Activated T-cell treated with anti-CD3 and anti-CD28 coated beads, Interleukin-2, amount 50 U/mL, for 1 hour (primary cell): ENCODE results near the gene GPT2.
A peak's percentile ranks its signal among the peaks of the same experiment; 100 is the strongest.
"Not testable (repeated sequence)": the region's sequence is repeated elsewhere in the genome, so short reads cannot be mapped to it uniquely, and the experiment has no call there.

Experiments
- DNase-seq: peaks from one replicate; pipeline ENCODE4 v3.0.0-alpha.2; 2020

GPT2 gene

DNA sequence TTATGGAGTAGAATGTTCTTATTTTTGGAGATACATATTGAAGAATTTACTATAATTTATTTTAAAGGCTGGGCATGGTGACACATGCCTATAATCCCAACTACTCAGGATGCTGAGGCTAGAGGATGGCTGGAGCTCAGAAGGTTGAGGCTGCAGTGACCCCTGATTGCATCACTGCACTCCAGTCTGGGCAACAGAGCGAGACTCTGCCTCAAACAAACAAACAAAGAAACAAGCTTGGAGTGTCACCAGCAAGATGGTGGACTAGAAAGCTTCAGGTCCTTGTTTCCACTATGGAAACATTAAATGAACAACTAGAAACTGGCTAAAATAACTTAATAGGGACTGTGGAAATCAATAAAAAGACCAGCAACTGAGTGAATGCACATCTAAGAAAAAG is 17.9 kb upstream of the GPT2 start:
- DNase-seq, result no peak

DNA sequence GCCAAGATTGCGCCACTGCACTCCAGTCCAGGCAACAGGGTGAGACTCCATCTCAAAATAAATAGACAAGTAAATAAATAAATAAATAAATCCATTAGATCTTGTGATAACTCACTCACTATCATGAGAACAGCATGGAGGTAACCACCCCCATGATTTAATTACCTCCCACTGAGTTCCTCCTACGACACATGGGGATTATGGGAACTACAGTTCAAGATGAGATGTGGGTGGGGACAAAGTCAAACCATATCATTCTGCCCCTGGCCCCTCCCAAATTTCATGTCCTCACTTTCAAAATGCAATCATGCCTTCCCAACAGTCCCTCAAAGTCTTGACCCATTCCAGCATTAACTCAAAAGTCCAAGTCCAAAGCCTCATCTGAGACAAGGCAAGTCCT is 16.7 kb upstream of the GPT2 start:
- not testable (repeated sequence) for DNase-seq

DNA sequence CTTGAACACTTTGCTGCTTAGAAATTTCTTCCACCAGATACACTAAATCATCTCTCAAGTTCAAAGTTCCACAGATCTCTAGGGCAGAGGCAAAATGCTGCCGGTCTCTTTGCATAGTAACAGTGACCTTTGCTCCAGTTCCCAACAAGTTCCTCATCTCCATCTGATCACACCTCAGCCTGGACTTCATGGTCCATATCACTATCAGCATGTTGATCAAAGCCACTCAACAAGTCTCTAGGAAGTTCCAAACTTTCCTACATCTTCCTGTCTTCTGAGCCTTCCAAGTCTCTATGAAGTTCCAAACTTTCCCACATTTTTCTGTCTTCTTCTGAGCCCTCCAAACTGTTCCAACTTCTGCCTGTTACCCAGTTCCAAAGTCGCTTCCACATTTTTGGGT is 15.3 kb upstream of the GPT2 start:
- not testable (repeated sequence) for DNase-seq

DNA sequence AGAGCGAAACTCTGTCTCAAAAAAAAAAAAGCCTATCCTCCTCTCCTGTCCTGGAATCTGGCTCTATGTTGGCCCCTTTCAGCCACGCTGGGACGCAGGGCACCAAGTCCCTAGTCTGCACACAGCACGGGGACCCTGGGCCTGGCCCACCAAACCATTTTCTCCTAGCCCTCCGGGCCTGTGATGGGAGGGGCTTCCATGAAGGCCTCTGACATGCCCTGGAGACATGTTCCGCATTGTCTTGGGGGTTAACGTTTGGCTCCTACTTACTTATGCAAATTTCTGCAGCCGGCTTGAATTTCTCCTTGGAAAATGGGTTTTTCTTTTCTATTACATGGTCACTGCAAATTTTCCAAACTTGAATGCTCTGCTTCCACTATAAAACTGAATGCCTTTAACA is 12.6 kb upstream of the GPT2 start:
- no peak for DNase-seq

DNA sequence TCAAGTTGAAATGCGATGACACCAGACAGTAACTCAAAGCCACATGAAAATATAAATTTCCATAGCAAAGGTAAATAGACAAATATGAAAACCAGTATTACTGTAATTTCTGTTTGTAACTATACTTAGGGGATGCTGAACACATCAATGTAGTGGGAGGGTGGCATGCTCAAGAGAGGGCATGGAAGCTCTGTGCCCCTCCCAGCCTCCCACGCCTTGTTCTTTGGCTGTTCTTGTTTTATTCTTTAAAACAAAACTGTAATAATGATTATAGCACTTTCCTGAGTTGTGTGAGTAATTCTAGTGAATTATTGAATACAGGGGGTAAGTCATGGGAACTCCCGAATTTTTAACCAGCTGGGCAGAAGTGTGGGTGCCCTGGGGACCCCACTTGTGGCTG is 11.0 kb upstream of the GPT2 start:
- DNase-seq, result no peak

DNA sequence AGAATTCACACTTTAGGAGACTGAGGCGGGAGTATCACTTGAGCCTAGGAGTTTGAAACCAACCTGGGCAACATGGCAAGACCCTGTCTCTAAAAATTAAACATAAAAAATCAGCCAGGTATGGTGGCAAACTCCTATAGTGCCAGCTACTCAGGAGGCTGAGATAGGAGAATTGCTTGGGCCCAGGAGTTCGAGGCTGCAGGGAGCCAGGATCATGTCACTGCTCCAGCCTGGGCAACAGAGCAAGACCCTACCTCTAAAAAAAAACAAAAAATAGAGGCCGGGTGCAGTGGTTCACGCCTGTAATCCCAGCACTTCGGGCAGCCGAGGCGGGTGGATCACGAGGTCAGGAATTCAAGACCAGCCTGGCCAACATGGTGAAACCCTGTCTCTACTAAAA is 8.9 kb upstream of the GPT2 start:
- no peak for DNase-seq

DNA sequence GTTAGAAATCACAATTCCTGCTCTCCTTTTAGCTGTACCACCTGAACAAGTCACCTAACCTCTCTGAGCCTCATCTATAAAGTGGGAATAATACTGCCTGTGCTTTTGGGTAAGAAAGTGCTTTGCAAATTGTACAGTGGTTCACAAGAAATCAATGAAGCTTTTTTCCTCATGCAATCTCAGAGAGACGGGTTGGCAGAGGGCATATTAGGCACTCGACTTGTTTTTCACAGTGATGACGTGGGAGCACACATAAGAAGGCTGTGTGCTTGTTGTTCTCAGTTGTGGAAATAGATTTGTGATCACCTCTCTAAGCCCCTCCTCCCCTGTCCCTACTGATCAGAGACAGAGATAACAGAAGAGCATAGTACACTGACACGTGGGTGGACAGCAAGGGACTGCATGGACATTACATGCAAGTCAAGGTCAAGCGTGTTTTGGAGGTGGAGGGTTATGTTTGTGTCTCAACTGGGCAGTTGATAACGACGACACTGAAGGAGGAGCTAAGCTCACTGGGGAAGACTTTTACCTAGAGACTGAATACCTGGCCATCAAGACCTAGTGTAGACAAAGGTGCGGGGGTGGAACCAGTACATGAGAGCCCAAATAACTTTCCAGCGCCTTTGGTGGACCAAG is 1.7 kb upstream of the GPT2 start:
- DNase-seq, result no peak

DNA sequence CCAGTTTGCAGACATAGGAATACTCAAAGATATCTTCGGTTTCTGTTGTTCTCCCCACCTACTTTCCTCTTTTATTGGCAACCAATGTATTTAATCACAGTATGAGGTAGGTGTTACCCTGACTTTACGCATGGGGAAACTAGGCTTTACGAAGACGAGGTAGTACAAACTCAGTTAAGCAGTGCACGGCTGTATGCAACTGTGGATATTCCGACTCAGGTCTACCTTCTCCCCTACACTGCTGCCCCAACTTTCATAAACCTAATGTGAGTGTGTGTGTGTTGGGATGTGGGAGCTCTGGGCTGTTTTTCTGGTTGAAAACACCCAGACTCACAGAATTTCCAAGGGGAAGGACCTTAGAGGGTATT is 1.2 kb upstream of the GPT2 start:
- DNase-seq, result no peak

DNA sequence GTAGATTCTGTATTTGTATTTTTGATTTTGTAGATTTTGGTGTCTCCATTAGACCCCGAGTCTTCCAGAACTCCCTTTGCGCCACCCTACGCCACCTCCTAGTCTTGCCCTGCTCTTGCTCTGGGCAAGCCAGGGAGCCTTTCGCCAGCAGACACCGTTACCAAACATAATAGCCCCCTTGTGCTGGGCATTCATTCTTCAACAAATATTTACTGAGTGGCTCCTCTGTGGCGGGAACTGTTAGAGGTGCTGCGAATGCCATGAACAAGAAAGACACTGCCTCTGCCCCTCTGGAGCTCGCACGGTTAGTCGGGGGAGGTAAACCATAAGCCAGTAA is 841 bp upstream of the GPT2 start:
- no peak for DNase-seq

DNA sequence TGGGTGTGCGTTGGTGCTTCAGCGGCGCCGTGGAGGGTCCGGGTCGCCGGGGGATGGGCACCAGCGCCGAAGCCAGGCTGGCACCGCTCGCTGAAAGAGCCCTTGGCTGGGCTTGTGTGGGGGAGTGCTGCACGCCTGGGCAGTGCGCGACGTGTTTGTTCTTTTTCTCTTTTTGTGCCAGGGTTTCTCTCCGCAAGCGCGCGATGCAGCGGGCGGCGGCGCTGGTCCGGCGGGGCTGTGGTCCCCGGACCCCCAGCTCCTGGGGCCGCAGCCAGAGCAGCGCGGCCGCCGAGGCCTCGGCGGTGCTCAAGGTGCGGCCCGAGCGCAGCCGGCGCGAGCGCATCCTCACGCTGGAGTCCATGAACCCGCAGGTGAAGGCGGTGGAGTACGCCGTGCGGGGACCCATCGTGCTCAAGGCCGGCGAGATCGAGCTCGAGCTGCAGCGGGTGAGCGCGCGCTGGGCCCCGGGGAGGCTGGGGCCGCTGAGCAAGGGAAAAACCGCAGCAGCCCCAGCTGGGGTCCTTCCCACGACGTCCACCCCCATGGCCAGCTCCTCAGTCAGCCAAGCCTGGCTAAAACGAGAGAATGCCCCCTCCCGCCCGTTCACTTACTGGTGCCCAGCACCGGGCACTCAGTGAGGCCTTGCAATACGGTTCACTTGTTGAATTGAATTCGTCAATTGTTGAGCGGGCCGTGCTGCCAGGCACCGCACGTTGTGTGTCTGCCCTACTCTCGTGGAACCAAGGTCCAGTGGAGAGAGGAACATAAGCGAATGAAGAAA is 541 bp downstream of the GPT2 start:
- DNase-seq, result peak; percentile 23

DNA sequence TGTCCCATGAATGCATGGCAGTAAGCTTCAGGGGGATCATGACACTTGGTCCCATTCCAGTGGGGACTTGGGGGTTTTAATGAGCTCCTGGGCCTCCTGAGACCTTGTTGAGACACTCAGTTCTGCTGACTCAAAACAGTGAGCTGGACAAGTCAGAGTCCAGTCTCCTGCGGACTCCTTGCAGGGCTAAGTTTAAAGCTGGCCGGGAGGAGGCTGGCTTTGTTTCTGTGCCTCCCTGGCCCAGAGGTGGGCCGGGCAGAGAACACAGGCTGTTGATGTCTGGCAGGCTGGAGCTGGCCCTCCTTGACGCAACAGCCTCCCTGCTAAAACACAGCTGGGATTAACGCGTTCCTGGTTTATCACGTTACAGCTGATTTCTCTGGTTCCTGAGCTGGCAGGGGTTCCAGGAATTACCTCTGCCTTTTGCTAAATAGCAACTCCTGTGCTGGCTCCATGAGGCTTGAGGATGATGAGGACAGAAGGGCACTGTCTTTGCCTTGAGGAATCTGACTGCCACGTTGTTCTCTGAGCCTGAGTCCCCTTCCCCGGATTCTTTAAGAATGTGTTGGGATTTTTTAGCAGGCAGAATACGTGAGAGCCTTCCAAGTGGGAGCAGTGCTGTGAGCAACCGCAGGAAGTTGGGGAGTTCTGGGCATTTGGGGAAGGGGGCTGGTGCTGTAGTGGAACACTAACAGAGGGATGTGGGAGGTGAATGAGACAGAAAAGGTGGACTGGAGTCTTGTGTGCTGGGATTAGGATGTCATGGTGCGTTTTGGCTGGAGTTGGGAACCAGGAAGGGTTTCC is 2.0 kb downstream of the GPT2 start:
- DNase-seq, result no peak

DNA sequence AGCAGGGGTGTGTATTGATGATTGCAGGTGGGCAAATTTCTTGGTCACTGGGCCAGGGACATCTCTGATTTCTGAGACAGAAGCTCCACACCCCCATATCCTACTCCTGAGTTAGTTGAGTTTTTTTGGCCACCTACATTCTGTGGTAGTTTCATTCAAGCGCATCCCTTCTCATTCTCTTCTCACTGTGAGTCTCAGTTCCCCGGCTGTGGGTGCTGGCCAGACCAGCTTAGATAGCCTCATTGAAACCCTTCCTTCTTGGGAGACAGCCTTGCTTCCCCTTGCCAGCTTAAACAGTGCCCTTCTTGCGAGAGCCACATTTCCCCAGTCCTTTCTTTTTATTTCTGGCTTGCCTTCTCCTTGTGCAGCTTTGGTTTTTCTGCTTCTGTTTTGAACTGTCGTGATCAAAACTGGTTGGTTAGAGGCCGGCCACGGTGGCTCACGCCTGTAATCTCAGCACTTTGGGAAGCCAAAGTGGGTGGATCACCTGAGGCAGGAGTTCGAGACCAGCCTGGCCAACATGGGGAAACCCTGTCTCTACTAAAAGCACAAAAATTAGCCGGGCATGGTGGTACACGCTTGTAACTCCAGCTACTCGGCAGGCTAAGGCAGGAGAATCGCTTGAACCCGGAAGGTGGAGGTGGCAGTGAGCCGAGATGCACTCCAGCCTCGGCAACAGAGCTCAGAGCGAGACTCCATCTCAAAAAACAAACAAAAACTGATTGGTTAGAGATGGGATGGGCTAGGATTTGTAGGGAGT is 2.8 kb downstream of the GPT2 start:
- no peak for DNase-seq

DNA sequence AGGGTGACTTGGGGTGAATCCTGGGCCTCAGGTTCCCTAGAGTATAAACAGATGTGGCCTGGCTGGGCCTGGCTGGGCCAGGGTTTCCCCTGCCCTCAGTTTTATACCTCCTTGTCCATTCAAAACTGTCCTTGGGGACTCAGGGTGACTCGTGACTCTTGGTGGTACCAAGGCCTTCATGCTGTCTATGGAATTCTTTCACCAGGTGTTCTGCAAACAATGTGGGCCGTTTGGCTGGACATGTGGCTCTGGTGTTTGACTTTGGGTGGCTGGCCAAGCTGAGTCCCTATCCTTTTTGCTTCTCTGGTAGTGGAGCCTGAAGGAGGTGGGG is 3.3 kb downstream of the GPT2 start:
- no peak for DNase-seq

DNA sequence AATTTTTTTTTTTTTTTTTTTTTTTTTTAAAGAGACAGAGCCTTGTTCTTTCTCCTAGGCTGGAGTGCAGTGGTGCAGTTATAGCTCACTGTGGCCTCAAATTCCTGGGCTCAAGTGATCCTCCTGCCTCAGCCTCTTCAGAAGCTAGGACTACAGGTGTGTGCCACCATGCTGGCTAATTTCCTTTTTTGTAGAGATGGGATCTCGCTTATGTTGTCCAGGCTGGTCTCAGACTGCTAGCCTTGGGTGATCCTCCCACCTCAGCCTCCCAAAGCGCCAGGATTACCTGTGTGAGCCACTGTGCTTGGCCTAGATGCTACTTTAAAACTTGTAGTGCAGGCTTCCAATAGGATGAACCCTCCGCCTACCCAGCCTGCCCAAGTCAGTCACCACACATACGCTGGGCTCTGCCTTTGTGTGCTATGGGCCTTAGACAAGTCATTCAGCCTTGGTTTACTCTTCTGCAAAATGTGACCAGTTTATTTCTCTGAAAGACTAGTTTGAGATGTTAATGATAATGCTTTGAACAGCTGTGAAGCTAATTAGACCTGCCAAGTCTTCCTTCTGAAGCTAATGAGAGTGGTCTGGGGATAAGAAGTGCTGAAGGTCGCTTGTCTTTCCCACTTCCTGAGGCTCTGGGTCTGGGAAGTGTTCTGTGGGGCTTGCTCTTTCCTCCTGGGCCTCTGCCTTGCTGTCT is 5.2 kb downstream of the GPT2 start:
- DNase-seq, result no peak

DNA sequence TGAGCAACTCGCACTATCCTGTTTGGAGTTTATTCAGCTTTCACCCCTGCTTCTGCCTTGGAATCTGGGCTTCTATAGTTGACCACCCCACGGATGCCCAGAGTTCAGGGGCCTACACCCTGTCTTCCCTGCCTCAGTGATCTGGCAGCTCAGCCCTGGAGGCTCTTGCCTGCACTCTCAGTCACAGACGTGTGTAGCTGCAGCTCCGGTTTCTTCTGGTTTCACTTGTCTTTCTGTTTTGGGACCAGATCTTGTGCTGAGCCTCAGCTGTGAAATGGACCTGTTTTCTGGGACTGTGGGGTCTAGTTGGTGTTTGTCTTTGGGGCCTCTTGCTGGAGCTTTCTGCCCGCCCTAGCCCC is 5.8 kb downstream of the GPT2 start:
- no peak for DNase-seq

DNA sequence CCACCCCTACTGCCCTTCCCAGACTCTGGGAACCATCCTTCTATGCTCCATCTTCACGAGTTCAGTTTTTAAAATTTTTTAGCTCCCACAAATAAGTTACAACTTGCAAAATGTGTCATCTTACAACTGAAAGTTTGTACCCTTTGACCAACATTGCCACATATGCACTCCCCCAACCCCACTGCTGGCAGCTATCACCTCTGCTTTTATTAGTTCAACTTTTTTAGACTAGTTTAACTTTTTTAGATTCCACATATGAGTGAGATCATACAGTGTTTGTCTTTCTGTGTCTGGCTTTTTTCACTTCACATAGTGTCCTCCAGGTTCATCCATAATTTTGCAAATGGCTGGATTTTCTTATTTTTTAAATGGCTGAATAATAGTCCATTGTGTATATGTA is 7.7 kb downstream of the GPT2 start:
- DNase-seq, result no peak

DNA sequence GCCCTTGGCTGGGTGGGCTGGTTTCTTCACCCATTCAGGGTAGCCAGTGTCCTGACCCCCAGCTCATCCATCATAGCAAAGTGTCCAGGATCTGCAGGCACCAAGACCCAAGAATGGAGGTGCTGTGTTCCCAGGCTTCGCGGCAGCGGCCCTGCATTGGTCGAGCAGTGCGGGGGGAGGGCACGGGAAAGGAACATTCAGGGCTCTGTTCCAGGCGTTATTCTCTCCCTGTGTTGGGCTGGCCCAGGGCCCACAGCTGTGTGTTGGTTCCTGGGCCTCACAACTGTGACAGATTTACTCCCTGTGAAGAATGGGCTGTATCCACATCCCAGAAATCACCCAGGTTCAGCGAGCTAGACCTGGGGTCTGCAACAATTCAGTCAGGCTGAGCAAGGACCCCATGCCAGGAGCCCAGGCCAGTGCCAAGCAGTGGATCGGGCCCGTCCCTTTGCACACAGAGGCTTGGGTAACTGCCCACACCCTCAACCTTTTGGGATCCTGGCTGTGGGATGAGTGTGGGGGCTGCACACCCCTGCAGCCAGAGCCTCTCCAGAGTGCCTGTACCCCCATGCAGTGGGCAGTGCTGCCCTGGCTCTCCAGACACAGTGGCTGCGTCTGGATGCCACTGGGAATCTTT is 10.0 kb downstream of the GPT2 start:
- no peak for DNase-seq

DNA sequence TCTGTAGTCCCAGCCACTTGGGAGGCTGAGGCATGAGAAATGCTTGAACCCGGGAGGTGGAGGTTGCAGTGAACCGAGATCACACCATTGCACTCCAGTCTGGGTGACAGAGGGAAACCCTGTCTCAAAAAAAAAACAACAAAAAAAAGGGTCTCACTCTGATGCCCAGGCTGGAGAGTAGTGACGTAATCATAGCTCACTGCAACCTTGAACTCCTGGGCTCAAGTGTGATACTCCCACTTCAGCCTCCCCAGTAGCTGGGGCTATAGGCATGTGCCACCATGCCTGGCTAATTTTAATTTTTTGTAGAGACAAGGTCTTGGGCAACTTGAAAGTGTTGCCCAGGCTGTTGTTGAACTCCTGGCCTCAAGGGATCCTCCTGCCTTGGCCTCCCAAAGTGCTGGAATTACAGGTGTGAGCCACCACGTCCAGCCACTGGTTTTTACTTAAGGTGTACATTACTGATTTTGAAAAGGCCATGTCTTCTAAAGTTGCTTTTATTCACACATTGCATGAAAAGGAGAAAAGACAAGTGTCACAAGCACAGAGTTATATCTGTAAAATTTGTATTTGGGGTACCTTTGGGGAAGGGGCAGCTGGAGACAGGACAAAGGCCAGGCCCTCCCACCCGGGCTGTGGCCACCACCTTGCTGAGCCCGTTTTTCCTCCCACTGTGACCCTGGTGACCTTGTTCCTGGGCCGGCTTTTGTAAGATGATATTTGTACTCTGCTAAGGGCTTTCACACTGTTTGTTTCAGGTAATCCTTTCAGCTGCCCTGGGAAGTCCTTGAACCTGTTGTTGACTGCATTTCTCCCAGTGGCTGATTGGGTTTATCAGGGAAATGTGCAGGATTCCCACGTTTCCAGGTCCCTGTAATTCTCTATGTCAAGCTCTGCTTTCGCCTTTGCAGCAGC is 11.5 kb downstream of the GPT2 start:
- DNase-seq, result no peak

DNA sequence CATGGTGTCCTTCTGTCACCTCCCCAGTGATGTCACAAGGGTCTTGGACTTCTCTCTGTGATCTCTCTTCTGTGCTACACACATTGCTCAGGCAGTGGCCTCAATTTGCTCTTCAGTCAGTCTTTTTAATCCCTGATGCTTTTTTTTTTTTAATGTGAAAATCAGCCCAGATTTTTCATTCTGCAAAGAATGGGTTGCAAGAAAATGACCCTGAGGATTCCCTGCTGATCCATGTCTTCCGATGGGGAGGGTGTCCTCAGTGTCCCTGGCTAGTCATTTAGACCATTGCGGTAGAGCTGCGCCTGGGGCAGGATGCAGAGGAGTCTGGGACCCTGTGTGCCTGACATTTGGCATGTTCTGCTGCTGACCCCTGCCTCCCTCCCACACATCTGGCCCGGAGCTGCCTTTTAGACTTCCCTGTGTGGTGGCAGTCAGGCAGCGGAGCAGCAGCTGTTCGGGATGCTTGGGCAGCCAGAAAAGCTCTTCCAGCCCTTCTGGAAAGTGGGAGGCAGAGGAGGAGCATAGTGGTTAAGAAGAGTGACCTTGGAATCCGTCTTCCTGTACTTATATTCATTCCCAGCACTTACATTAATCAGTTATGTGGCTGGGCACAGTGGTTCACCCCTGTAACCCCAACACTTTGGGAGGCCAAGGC is 12.3 kb downstream of the GPT2 start:
- no peak for DNase-seq

DNA sequence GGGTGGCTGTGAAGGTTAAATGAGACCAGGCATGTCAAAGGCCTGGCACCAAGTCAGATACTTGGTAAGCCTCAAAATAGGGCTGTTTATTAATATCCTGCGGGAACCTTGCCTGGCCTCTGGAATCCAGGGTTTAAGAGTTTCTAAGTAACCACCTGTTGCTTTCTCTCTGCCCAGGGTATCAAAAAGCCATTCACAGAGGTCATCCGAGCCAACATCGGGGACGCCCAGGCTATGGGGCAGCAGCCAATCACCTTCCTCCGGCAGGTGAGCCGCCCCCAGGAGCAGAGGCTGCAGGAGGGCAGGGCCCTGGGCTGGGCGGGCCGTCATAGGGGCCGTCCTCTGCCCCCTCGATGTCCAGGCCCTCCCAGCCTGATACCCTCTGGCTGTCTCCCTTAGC is 13.3 kb downstream of the GPT2 start:
- no peak for DNase-seq

DNA sequence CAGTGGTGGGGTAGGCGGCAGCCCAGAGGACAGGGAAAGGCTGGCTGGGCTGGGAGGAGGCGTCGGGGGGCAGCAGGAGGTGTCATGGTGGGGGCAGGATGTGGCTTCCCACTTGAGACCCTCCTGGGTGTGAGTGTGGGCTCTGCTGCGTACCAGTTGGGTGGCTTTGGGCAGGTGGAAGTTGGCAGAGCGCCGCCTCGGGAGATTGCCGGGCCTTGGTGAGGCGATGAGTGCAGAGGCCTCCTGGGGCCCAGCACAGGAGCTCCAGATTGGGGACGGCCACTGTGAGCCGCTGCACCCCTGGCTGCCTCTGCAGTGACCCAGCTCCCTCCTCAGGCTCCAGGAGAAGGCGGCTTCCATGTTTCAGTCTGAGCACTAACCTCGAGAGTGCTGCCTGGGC is 13.8 kb downstream of the GPT2 start:
- no peak for DNase-seq
